Endothelial cell of umbilical vein (primary cell): Measurements from ENCODE around the gene BBS2. TPM values are rescaled to one million over a fixed set of nuclear protein-coding genes. Genes with fewer than 3 reads are reported as not detected.
A peak's percentile ranks its signal among the peaks of the same experiment; 100 is the strongest.

Experiments used
- Bru-seq: library from RNA; stranded (reverse); fragments of 400-500 nt; gene quantifications from one replicate; lab custom pipeline; 2021; lab: Mats Ljungman, UMichigan
- BruChase-seq, 2 experiments: library from RNA; stranded (reverse); fragments of 400-500 nt; gene quantifications; one replicate each; lab custom pipeline; 2021; lab: Mats Ljungman, UMichigan
- BruUV-seq: library from RNA; stranded (reverse); fragments of 400-500 nt; replicated peaks from 2 replicates; lab custom pipeline; 2021; lab: Mats Ljungman, UMichigan
- CTCF ChIA-PET: fragments of 300-600, 350-600 bp; sonication (Branson Sonifier 250); formaldehyde crosslinking; loops from one replicate; lab custom pipeline; 2021; ENCODE audit warnings: antibody characterized with exemption, inconsistent platforms; lab: Charles Lee
- POLR2A ChIA-PET: fragments of 300-600, 350-600 bp; sonication (Branson Sonifier 250); formaldehyde crosslinking; loops from one replicate; lab custom pipeline; 2021; ENCODE audit warnings: antibody characterized with exemption, inconsistent platforms; lab: Charles Lee
- DNase-seq: peaks from one replicate; pipeline ENCODE4 v3.0.0-alpha.2; 2011; ENCODE audit warnings: low read depth, low spot score
- FAIRE-seq: peaks from 2 replicates; lab custom pipeline; 2011; peaks lifted over from hg19 to GRCh38; lab: Jason Lieb, UNC
- H2AFZ ChIP-seq: 2 replicates; pipeline ENCODE4 v1.6.0; 2012; ENCODE audit warnings: low read depth, low read length, control low read depth, inconsistent platforms
- H3K27ac ChIP-seq: 2 replicates; pipeline ENCODE4 v1.5.1; 2011; ENCODE audit warnings: low read depth, mild to moderate bottlenecking, control low read depth, low read length, moderate library complexity; ENCODE audit not compliant: insufficient read depth
- H3K27me3 ChIP-seq, 2 experiments: 2 replicates each; pipeline versions ENCODE4 v1.6.0 to v1.6.1; 2011; ENCODE audit warnings: low read length in 2 of 2, mixed read lengths in 1 of 2; ENCODE audit not compliant: control insufficient read depth in 2 of 2, insufficient read depth in 2 of 2
- H3K36me3 ChIP-seq, 2 experiments: 2 replicates in 1 of 2; 3 replicates in 1 of 2; pipeline ENCODE4 v1.5.1; 2011; ENCODE audit warnings: low read length in 2 of 2, mild to moderate bottlenecking in 1 of 2, moderate library complexity in 1 of 2; ENCODE audit not compliant: control insufficient read depth in 2 of 2, insufficient read depth in 2 of 2; ENCODE audit errors: extremely low read depth in 1 of 2
- H3K4me1 ChIP-seq: 3 replicates; pipeline ENCODE4 v1.5.1; 2011; ENCODE audit warnings: mild to moderate bottlenecking, low read length; ENCODE audit not compliant: control insufficient read depth, insufficient read depth; ENCODE audit errors: extremely low read depth
- H3K4me2 ChIP-seq: 2 replicates; pipeline ENCODE4 v1.6.1; 2011; ENCODE audit warnings: low read length, control low read depth, mixed read lengths; ENCODE audit not compliant: insufficient read depth
- H3K4me3 ChIP-seq, 3 experiments: fragments of 200-600 bp in 1 of 3; sonication (generic), shearing (Covaris generic) in 1 of 3; replicated peaks in 1 of 3; 2 replicates each; pipeline ENCODE4 v1.5.1; 2011 to 2016; ENCODE audit warnings: control low read depth in 3 of 3, low read length in 3 of 3, mild to moderate bottlenecking in 2 of 3, inconsistent platforms in 1 of 3, low read depth in 1 of 3, moderate library complexity in 1 of 3; ENCODE audit not compliant: insufficient read depth in 1 of 3
- H3K79me2 ChIP-seq: 2 replicates; pipeline ENCODE4 v1.6.0; 2012; ENCODE audit warnings: low read length, inconsistent platforms; ENCODE audit not compliant: control insufficient read depth, insufficient read depth
- H3K9ac ChIP-seq: replicated peaks from 2 replicates; pipeline ENCODE3; 2011; ENCODE audit warnings: low read length, control low read depth; ENCODE audit not compliant: insufficient read depth; ENCODE audit errors: extremely low read depth
- H3K9me1 ChIP-seq: replicated peaks from 3 replicates; pipeline ENCODE4 v1.6.0; 2011; ENCODE audit warnings: mild to moderate bottlenecking, low read length; ENCODE audit not compliant: control insufficient read depth, insufficient read depth; ENCODE audit errors: extremely low read depth
- H3K9me3 ChIP-seq: replicated peaks from 2 replicates; pipeline ENCODE4 v1.5.1; 2012; ENCODE audit warnings: low read length, inconsistent platforms; ENCODE audit not compliant: control insufficient read depth, insufficient read depth
- H4K20me1 ChIP-seq: replicated peaks from 2 replicates; pipeline ENCODE3; 2011; ENCODE audit warnings: mild to moderate bottlenecking, low read length; ENCODE audit not compliant: control insufficient read depth, insufficient read depth; ENCODE audit errors: extremely low read depth
- EZH2 ChIP-seq: IDR thresholded peaks from 2 replicates; pipeline ENCODE4 v1.6.1; 2012; ENCODE audit warnings: borderline replicate concordance, low read depth, mild to moderate bottlenecking, moderate library complexity, low read length, inconsistent platforms; ENCODE audit not compliant: severe bottlenecking
- FOS ChIP-seq: IDR thresholded peaks from 2 replicates; pipeline ENCODE4 v1.6.1; 2011; ENCODE audit warnings: mild to moderate bottlenecking, low read length, moderate library complexity, borderline replicate concordance; ENCODE audit not compliant: insufficient read depth
- GATA2 ChIP-seq: IDR thresholded peaks from 2 replicates; pipeline ENCODE4 v1.7.0; 2011; ENCODE audit warnings: low read depth, mild to moderate bottlenecking, moderate library complexity, mixed read lengths, low read length; ENCODE audit not compliant: insufficient read length, insufficient read depth
- MYC ChIP-seq: IDR thresholded peaks from one replicate; pipeline ENCODE4 v1.6.1; 2011; ENCODE audit warnings: mild to moderate bottlenecking, low read depth, low read length
- POLR2A ChIP-seq: IDR thresholded peaks from 2 replicates; pipeline ENCODE4 v1.6.1; 2012; ENCODE audit warnings: low read depth, mild to moderate bottlenecking, control low read depth, low read length
- POLR2AphosphoS5 ChIP-seq: IDR thresholded peaks from 2 replicates; pipeline ENCODE4 v1.6.1; 2012; ENCODE audit warnings: low read depth, mild to moderate bottlenecking, control low read depth, low read length, moderate library complexity; ENCODE audit not compliant: insufficient read depth
- dilution Hi-C: fragments of 300-500 bp; cut with MboI; formaldehyde crosslinking; loops from one replicate; pipeline ENCODE4 v1.15.0; 2019; ENCODE audit warnings: low sequenced_read_pairs; ENCODE audit not compliant: extremely low pct_ligation_motif_present
- intact Hi-C: fragments of 100-400 bp; cut with micrococcal nuclease; formaldehyde crosslinking; loops from one replicate; pipeline ENCODE4 v1.10.0; 2022
- long read RNA-seq: library from polyadenylated mRNA; stranded (forward); transcript quantifications from one replicate; pipeline ENCODE4 v2.0.0, GENCODE V29; 2021
- polyA minus RNA-seq, 3 experiments: library from RNA; depleted of rRNA, polyadenylated mRNA; stranded (reverse); fragments of >200 nt; gene quantifications; 1 replicate in 1 of 3; 2 replicates in 2 of 3; pipeline ENCODE4 v1.2.3, GENCODE V29; 2011
- polyA plus RNA-seq, 4 experiments: library from polyadenylated mRNA; depleted of rRNA in 3 of 4; stranded (reverse) in 3 of 4; unstranded in 1 of 4; fragments of >200 nt; gene quantifications; 2 replicates each; pipeline versions ENCODE4 v1.2.1 to v1.2.3, GENCODE V29; 2011 to 2012; ENCODE audit warnings: missing spikeins in 1 of 4
- total RNA-seq: library from RNA; stranded (reverse); gene quantifications from 2 replicates; pipeline ENCODE4 v1.2.3, GENCODE V29; 2021
- TF ChIP-seq, protein P1 (sequence below): IDR thresholded peaks from 2 replicates; pipeline ENCODE4 v1.6.1; 2011; ENCODE audit not compliant: insufficient read depth, insufficient read length
- TF ChIP-seq, protein P2 (sequence below), 2 donors: IDR thresholded peaks; 1 replicate in 1 of 2; 2 replicates in 1 of 2; pipeline ENCODE4 v1.5.1; 2011; ENCODE audit warnings: low read length in 2 of 2, mild to moderate bottlenecking in 2 of 2, moderate library complexity in 2 of 2, control low read depth in 1 of 2, inconsistent platforms in 1 of 2, low read depth in 1 of 2; ENCODE audit not compliant: insufficient read depth in 1 of 2; ENCODE audit errors: extremely low read depth in 1 of 2

Gene BBS2, protein sequence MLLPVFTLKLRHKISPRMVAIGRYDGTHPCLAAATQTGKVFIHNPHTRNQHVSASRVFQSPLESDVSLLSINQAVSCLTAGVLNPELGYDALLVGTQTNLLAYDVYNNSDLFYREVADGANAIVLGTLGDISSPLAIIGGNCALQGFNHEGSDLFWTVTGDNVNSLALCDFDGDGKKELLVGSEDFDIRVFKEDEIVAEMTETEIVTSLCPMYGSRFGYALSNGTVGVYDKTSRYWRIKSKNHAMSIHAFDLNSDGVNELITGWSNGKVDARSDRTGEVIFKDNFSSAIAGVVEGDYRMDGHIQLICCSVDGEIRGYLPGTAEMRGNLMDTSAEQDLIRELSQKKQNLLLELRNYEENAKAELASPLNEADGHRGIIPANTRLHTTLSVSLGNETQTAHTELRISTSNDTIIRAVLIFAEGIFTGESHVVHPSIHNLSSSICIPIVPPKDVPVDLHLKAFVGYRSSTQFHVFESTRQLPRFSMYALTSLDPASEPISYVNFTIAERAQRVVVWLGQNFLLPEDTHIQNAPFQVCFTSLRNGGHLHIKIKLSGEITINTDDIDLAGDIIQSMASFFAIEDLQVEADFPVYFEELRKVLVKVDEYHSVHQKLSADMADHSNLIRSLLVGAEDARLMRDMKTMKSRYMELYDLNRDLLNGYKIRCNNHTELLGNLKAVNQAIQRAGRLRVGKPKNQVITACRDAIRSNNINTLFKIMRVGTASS
- 33.3 and 44.8 TPM in 2 replicates for total RNA-seq
- 36.7 and 37.6 TPM in 2 replicates for polyA plus RNA-seq
- 29.1 and 30.1 TPM in 2 replicates for polyA plus RNA-seq (2011; cell fraction: cytosol; rRNA removed)
- polyA plus RNA-seq (2011; cell fraction: nucleus; rRNA removed) = 176 and 180 TPM in 2 replicates
- 53.0 and 53.8 TPM in 2 replicates for polyA plus RNA-seq (2012)
- 48.6 and 57.4 TPM in 2 replicates for polyA minus RNA-seq
- polyA minus RNA-seq (2011; cell fraction: cytosol; rRNA and poly(A)+ RNA removed) = 31.4 TPM
- polyA minus RNA-seq (2011; cell fraction: nucleus; rRNA and poly(A)+ RNA removed) = 43.3 and 62.8 TPM in 2 replicates
- Bru-seq, nascent RNA = percentile 73 among the genes with signal in this experiment
- BruChase-seq, experiment 1, labeled RNA remaining after a 6-hour chase = percentile 63 among the genes with signal in this experiment
- BruChase-seq, experiment 2, labeled RNA remaining after a 2-hour chase = percentile 73 among the genes with signal in this experiment
- long read RNA-seq, transcript BBS2-201 (17 exons, 2,963 nt) = major isoform, 43 of 63 reads
- long read RNA-seq, partial matches to known transcripts = 5 of 63 reads
- long read RNA-seq, other reads (novel, unspliced or antisense) = 15 of 63 reads

DNA sequence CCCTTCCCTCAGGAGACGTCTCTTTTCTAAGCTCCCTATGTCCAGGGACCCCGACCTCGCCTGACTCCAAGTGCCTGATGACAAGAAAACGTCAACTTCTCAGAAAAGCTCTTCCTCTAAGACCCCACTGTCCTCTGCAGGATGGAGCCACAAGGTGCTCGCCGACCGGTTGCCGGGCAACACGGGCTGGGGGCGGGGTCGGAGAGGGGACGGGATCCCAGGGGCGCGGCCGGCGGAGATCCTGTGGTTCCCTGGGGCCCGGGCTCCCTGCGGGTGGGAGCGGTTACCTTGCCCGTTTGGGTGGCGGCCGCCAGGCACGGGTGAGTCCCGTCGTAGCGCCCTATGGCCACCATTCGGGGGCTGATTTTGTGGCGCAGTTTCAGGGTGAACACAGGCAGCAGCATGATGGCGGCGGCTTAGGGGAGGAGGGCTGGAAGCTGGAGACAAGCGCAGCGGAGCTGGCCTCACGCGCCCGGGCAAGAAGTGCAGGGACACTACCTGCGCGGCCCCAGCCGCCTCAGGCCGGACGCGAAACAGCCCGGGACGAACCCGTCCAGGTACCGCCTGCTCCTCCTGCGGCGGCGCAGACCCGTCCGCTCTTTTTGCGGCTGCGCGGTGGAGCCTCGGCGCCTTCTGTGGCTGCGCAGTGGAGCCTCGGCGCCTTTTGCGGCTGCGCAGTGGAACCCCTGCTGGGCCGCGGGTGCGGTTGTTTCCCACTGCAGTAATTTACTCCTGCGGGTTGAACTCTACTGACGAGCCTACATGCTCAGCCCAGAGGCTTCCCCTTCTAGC is at the start of gene BBS2:
Gene BBS2 (minus strand): TSS at position 566 of the 792 bp plus-strand sequence. CDS start 162 bp downstream, at position 404.
- DNase-seq (peak; percentile 89), FAIRE-seq (peak; percentile 93)
- H2AFZ ChIP-seq = peak within 1 kb of the TSS; percentile 98
- no peaks in the 10 kb centered on the region for H3K27me3 ChIP-seq
- H3K4me3 ChIP-seq = peak within 1 kb of the TSS; percentile 61 to 89 (median 76)
- peak within 1 kb of the TSS; percentile 66 for H3K4me2 ChIP-seq
- H3K36me3 ChIP-seq = no peaks in the 10 kb centered on the region
- intact Hi-C loops = loop anchor here (1.0 kb wide), 2 partner anchors 12 to 88 kb away; no protein-coding TSS in a partner anchor
- H3K9ac ChIP-seq = peak within 1 kb of the TSS; percentile 69
- CTCF ChIA-PET = interaction anchor here (4.1 kb wide), 1 partner anchor 81 kb away, joined by 35 read pairs; no protein-coding TSS in a partner anchor
- H3K4me1 ChIP-seq = peaks cover 13% of the 10 kb centered on the region
- H4K20me1 ChIP-seq = no peaks in the 10 kb centered on the region
- no peaks in the 10 kb centered on the region for H3K9me3 ChIP-seq
- H3K27ac ChIP-seq = peak within 1 kb of the TSS; percentile 13
- dilution Hi-C loops = no loop called here
- BruUV-seq = TSS peak; percentile 41
- POLR2A ChIA-PET = no interaction called here
- peaks cover 3% of the 10 kb centered on the region for H3K79me2 ChIP-seq
- no peaks in the 10 kb centered on the region for H3K9me1 ChIP-seq
- TF ChIP-seq MYC (no peak), GATA2 (no peak), FOS (peak; percentile 26), POLR2AphosphoS5 (peak; percentile 78), EZH2 (no peak), POLR2A (peak; percentile 89)
- TF ChIP-seq, protein P1, sequence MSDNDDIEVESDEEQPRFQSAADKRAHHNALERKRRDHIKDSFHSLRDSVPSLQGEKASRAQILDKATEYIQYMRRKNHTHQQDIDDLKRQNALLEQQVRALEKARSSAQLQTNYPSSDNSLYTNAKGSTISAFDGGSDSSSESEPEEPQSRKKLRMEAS = no peak
- TF ChIP-seq, protein P2, sequence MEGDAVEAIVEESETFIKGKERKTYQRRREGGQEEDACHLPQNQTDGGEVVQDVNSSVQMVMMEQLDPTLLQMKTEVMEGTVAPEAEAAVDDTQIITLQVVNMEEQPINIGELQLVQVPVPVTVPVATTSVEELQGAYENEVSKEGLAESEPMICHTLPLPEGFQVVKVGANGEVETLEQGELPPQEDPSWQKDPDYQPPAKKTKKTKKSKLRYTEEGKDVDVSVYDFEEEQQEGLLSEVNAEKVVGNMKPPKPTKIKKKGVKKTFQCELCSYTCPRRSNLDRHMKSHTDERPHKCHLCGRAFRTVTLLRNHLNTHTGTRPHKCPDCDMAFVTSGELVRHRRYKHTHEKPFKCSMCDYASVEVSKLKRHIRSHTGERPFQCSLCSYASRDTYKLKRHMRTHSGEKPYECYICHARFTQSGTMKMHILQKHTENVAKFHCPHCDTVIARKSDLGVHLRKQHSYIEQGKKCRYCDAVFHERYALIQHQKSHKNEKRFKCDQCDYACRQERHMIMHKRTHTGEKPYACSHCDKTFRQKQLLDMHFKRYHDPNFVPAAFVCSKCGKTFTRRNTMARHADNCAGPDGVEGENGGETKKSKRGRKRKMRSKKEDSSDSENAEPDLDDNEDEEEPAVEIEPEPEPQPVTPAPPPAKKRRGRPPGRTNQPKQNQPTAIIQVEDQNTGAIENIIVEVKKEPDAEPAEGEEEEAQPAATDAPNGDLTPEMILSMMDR (IDR thresholded peaks at IDR 0.05; ENCODE audit: extremely low read depth in 1 of 2, insufficient read depth in 1 of 2, low read depth in 1 of 2, low read length in 2 of 2) = no peak
